Heart left ventricle (tissue), 16 donors: ENCODE measurements around the gene ACAP3. TPM values are rescaled to one million over a fixed set of nuclear protein-coding genes. Genes with fewer than 3 reads are reported as not detected.

Experiments
- ATAC-seq, 4 donors: fragments of 200-7000 bp; cut with Tn5 transposase; one replicate each; pipeline ENCODE4 v1.9.1; 2020 to 2022; ENCODE audit warnings: moderate library complexity in 4 of 4, mild to moderate bottlenecking in 3 of 4, moderate number of reproducible peaks in 1 of 4
- DNase-seq, 5 donors: peaks; one replicate each; pipeline ENCODE4 v3.0.0-alpha.2; 2020
- H3K27ac ChIP-seq, 12 donors: fragments of 200-600 bp; sonication (generic) in 4 of 12; one replicate each; pipeline versions ENCODE4 v1.5.0 to v1.8.0; 2016 to 2022; ENCODE audit warnings: mild to moderate bottlenecking in 2 of 12
- H3K27me3 ChIP-seq, 9 donors: fragments of 200-600 bp; sonication (generic) in 2 of 9; one replicate each; pipeline versions ENCODE4 v1.5.1 to v1.8.0; 2016 to 2022; ENCODE audit warnings: mild to moderate bottlenecking in 3 of 9
- H3K36me3 ChIP-seq, 9 donors: fragments of 200-600 bp; sonication (generic) in 2 of 9; one replicate each; pipeline versions ENCODE4 v1.5.0 to v1.8.0; 2018 to 2022; ENCODE audit warnings: mild to moderate bottlenecking in 2 of 9
- H3K4me1 ChIP-seq, 12 donors: fragments of 200-600 bp; sonication (generic) in 4 of 12; one replicate each; pipeline versions ENCODE4 v1.5.0 to v1.8.0; 2016 to 2022; ENCODE audit warnings: mild to moderate bottlenecking in 3 of 12
- H3K4me3 ChIP-seq, 12 donors: fragments of 200-600 bp; sonication (generic) in 4 of 12; one replicate each; pipeline versions ENCODE4 v1.5.0 to v1.8.0; 2017 to 2022; ENCODE audit warnings: mild to moderate bottlenecking in 9 of 12, moderate library complexity in 4 of 12
- H3K9me3 ChIP-seq, 12 donors: fragments of 200-600 bp; sonication (generic) in 4 of 12; one replicate each; pipeline versions ENCODE4 v1.5.0 to v1.8.0; 2016 to 2022; ENCODE audit warnings: mild to moderate bottlenecking in 1 of 12
- CTCF ChIP-seq, 12 donors: fragments of 200-600 bp; sonication (generic) in 4 of 12; IDR thresholded peaks; one replicate each; pipeline versions ENCODE4 v1.5.0 to v1.8.0; 2018 to 2022; ENCODE audit warnings: antibody characterized with exemption in 12 of 12, mild to moderate bottlenecking in 5 of 12
- POLR2A ChIP-seq, 2 donors: fragments of 450-650 bp; IDR thresholded peaks; one replicate each; pipeline ENCODE4 v1.6.1; 2017; ENCODE audit warnings: antibody characterized with exemption in 2 of 2, mild to moderate bottlenecking in 2 of 2, moderate library complexity in 2 of 2
- WGBS, 4 donors: extraction: QIAGEN DNeasy Blood & Tissue Kit in 2 of 4; methylation state at CpG; one replicate each; pipeline versions ENCODE4 v1.1.5 to v1.1.7; 2013 to 2018; 5-methylcytosine and 5-hydroxymethylcytosine counted together
- intact Hi-C, 10 donors: fragments of 100-400 bp; cut with DNase I; formaldehyde crosslinking; loops; one replicate each; pipeline versions ENCODE4 v1.11.1 to v1.14.2; 2022
- polyA plus RNA-seq, 2 donors: library from polyadenylated mRNA; stranded (reverse); fragments of 200-250 nt; gene quantifications; one replicate each; pipeline ENCODE4 v1.2.3, GENCODE V29; 2013
- total RNA-seq, 9 donors: library from RNA; depleted of rRNA in 2 of 9; stranded (reverse); fragments of >200 nt in 2 of 9; fragmentation: NEBNext Ultra II Directional in 3 of 9; extraction: Animal tissue kit (Norgen Biotek cat#: 25700) in 3 of 9; gene quantifications; one replicate each; pipeline versions ENCODE4 v1.1.0 to v1.2.4, GENCODE V29; 2016 to 2023
- donor health status: ischemic (EF 13 %, LVEDD 7.1; RV severe dilation, severe dysfunction).
- donor health status: healthy with polysubstance abuse.
- donor health status: DM: no; HTN: yes; CAD: no.
- donor health status: DM: no; HTN: no; CAD: no.
- donor health status: ischemic (EF 25% LVEDD 6.9; RV normal size, moderate dysfunction).
- donor health status: ischemic (EF 25% LVEDD 5.7; RV mildly dilated, moderate dysfunction).
- donor health status: healthy.
- donor health status: DM: yes; HTN: yes; CAD: no.
- donor health status: ischemic (EF 35%, LVEDD 5.7; RV mildly dilated, moderate dysfunction).
- donor health status: nonischemic (EF 11% LVEDD 7.7; RV severe dilation, severe dysfunction).
- donor health status: DM: yes; HTN: yes; CAD: no.
- donor health status: PGD.
- donor health status: ischemic (EF 29% LVEDD 5.4; RV normal size, mild dysfunction).
- donor health status: nonischemic (EF 23%, LVEDD 6.1; RV moderate dilation, normal function).

The ACAP3 gene
- total and polyA plus RNA-seq, 11 donors: 20.1 to 59.5 (median 34.1) TPM

GRCh38 chr1:1310109-1310385 is 2.3 kb upstream of the ACAP3 start:
- H3K4me1 ChIP-seq: peaks cover 17 to 41% (median 33%) of the 10 kb centered on the region in 12 donors
- intact Hi-C loops: no loop called here
- ATAC-seq (no peak), DNase-seq (no peak)
- H3K4me3 ChIP-seq: peak overlapping the region in 1 of 12 donors; percentile 91
- no peak for TF ChIP-seq POLR2A (IDR thresholded peaks at IDR 0.05)
- TF ChIP-seq CTCF (IDR thresholded peaks at IDR 0.05): no peak
- no peaks in the 10 kb centered on the region for H3K9me3 ChIP-seq
- no peaks in the 10 kb centered on the region for H3K27me3 ChIP-seq
- 86 to 100% (median 89%) methylated on average over 2 to 3 of the region's 3 CpGs for WGBS, 4 donors
- H3K36me3 ChIP-seq: peaks cover 0 to 54% (median 45%) of the 10 kb centered on the region in 9 donors
- H3K27ac ChIP-seq: peak overlapping the region in 3 of 12 donors; percentile 93 to 100 (median 96)

GRCh38 chr1:1309251-1310108 is 1.8 kb upstream of the ACAP3 start:
- Histone ChIP-seq H3K36me3 (peaks cover 0 to 49% (median 41%) of the 10 kb centered on the region in 9 donors), H3K4me3 (peak overlapping the region; percentile 58 to 95 (median 90)), H3K27me3 (no peaks in the 10 kb centered on the region), H3K27ac (peak overlapping the region in 11 of 12 donors; percentile 71 to 100 (median 96)), H3K9me3 (no peaks in the 10 kb centered on the region), H3K4me1 (peaks cover 18 to 47% (median 38%) of the 10 kb centered on the region in 12 donors)
- intact Hi-C loops: loop anchor here in 1 of 10 donors (2.0 kb wide), 1 partner anchor 39 kb away; the partner anchor contains the start of gene DVL1
- TF ChIP-seq CTCF (IDR thresholded peaks at IDR 0.05): no peak
- no peak for TF ChIP-seq POLR2A (IDR thresholded peaks at IDR 0.05)
- no peak for DNase-seq
- ATAC-seq: no peak
- 26 to 56% (median 42%) methylated on average over 24 to 57 of the region's 57 CpGs for WGBS, 4 donors

GRCh38 chr1:1308756-1309250 is 1.1 kb upstream of the ACAP3 start:
- Histone ChIP-seq H3K36me3 (peaks cover 0 to 42% (median 34%) of the 10 kb centered on the region in 9 donors), H3K4me1 (peaks cover 18 to 53% (median 45%) of the 10 kb centered on the region in 12 donors), H3K27me3 (no peaks in the 10 kb centered on the region), H3K9me3 (no peaks in the 10 kb centered on the region), H3K27ac (peak overlapping the region; percentile 71 to 100 (median 96)), H3K4me3 (peak overlapping the region; percentile 58 to 95 (median 90))
- TF ChIP-seq POLR2A (IDR thresholded peaks at IDR 0.05): no peak
- TF ChIP-seq CTCF (IDR thresholded peaks at IDR 0.05): no peak
- 0 to 1% (median 0%) methylated on average over 22 to 66 of the region's 66 CpGs; no CpG with 5 or more reads in 1 of the 4 donors for WGBS, 4 donors
- intact Hi-C loops: loop anchor here in 1 of 10 donors (2.0 kb wide), 1 partner anchor 40 kb away; the partner anchor contains the start of gene DVL1
- ATAC-seq (peak in 2 of 4 donors; percentile 0 to 1), DNase-seq (no peak)

- peaks cover 0 to 28% (median 20%) of the 10 kb centered on the region in 9 donors for H3K36me3 ChIP-seq
- H3K4me3 ChIP-seq: peak overlapping the region; percentile 69 to 95 (median 90)
- H3K4me1 ChIP-seq: peaks cover 18 to 60% (median 45%) of the 10 kb centered on the region in 12 donors
- TF ChIP-seq CTCF (IDR thresholded peaks at IDR 0.05) (no peak), POLR2A (IDR thresholded peaks at IDR 0.05) (peak in 1 of 2 donors; percentile 4)
- no peaks in the 10 kb centered on the region for H3K27me3 ChIP-seq
- no peaks in the 10 kb centered on the region for H3K9me3 ChIP-seq
- 0 to 2% (median 1%) methylated on average over 13 to 83 of the region's 83 CpGs for WGBS, 4 donors
- ATAC-seq (peak in 1 of 4 donors; percentile 1), DNase-seq (peak; percentile 55 to 81 (median 72))
- intact Hi-C loops: no loop called here
- peak overlapping the region; percentile 89 to 100 (median 96) for H3K27ac ChIP-seq
Observed at GRCh38 chr1:1307261-1307922, 338 bp downstream of the ACAP3 start.
